ENCODE results near the gene MINDY4.

The MINDY4 gene

GRCh38 chr7:30879139-30880124 is 108.2 kb downstream of the MINDY4 start:
- no peak for DNase-seq (ENCODE audit: low read depth)

GRCh38 chr7:30880125-30880720 is 109.0 kb downstream of the MINDY4 start:
- DNase-seq (ENCODE audit: low read depth) = no peak

- no peak for DNase-seq (ENCODE audit: low read depth)
Observed at GRCh38 chr7:30880941-30881340, 109.7 kb downstream of the MINDY4 start.

GRCh38 chr7:30881448-30881847 is 110.2 kb downstream of the MINDY4 start:
- DNase-seq (ENCODE audit: low read depth) = no peak

GRCh38 chr7:30884881-30885280 is 113.7 kb downstream of the MINDY4 start:
- DNase-seq (ENCODE audit: low read depth) = no peak

- DNase-seq (ENCODE audit: low read depth) = peak; percentile 59
Observed at GRCh38 chr7:30886608-30887011, 115.4 kb downstream of the MINDY4 start.

GRCh38 chr7:30887464-30887872 is 116.3 kb downstream of the MINDY4 start:
- no peak for DNase-seq (ENCODE audit: low read depth)

GRCh38 chr7:30888747-30889146 is 117.5 kb downstream of the MINDY4 start:
- DNase-seq (ENCODE audit: low read depth) = peak; percentile 83

- no peak for DNase-seq (ENCODE audit: low read depth)
Observed at GRCh38 chr7:30890226-30890625, 119.0 kb downstream of the MINDY4 start.

- no peak for DNase-seq (ENCODE audit: low read depth)
Observed at GRCh38 chr7:30893357-30893756, 122.1 kb downstream of the MINDY4 start.

GRCh38 chr7:30894009-30894408 is 122.8 kb downstream of the MINDY4 start:
- no peak for DNase-seq (ENCODE audit: low read depth)

- DNase-seq (ENCODE audit: low read depth) = no peak
Observed at GRCh38 chr7:30894866-30895605, 123.8 kb downstream of the MINDY4 start.

- no peak for DNase-seq (ENCODE audit: low read depth)
Observed at GRCh38 chr7:30896036-30896435, 124.8 kb downstream of the MINDY4 start.

- no peak for DNase-seq (ENCODE audit: low read depth)
Observed at GRCh38 chr7:30896783-30897637, 125.8 kb downstream of the MINDY4 start.

- no peak for DNase-seq (ENCODE audit: low read depth)
Observed at GRCh38 chr7:30897770-30898169, 126.6 kb downstream of the MINDY4 start.

GRCh38 chr7:30898411-30898810 is 127.2 kb downstream of the MINDY4 start:
- no peak for DNase-seq (ENCODE audit: low read depth)

GRCh38 chr7:30899066-30899465 is 127.8 kb downstream of the MINDY4 start:
- no peak for DNase-seq (ENCODE audit: low read depth)

- no peak for DNase-seq (ENCODE audit: low read depth)
Observed at GRCh38 chr7:30899630-30900029, 128.4 kb downstream of the MINDY4 start.

GRCh38 chr7:30900053-30900452 is 128.8 kb downstream of the MINDY4 start:
- no peak for DNase-seq (ENCODE audit: low read depth)

GRCh38 chr7:30900803-30901362 is 129.7 kb downstream of the MINDY4 start:
- no peak for DNase-seq (ENCODE audit: low read depth)

GRCh38 chr7:30901856-30902255 is 130.6 kb downstream of the MINDY4 start:
- no peak for DNase-seq (ENCODE audit: low read depth)
